Esophagus muscularis mucosa (tissue), 3 donors: ENCODE data around the gene RNF217.

Experiments used
- CTCF ChIP-seq, 3 experiments: fragments of 200-600 bp in 2 of 3; fragments of 450-650 bp in 1 of 3; sonication (generic) in 2 of 3; IDR thresholded peaks; one replicate each; pipeline ENCODE4 v1.5.1; 2017 to 2019; ENCODE audit warnings: antibody characterized with exemption in 3 of 3, mild to moderate bottlenecking in 2 of 3, moderate library complexity in 1 of 3
- POLR2A ChIP-seq: fragments of 450-650 bp; IDR thresholded peaks from one replicate; pipeline ENCODE4 v1.6.1; 2017; ENCODE audit warnings: antibody characterized with exemption, moderate library complexity, mild to moderate bottlenecking, low read depth

- TF ChIP-seq CTCF (IDR thresholded peaks at IDR 0.05) (no peak), POLR2A (no peak)
These were observed 68.7 kb downstream of the RNF217 start for GRCh38 chr6:125030969-125031368.
